ENCODE measurements around the gene PRPF6.

The PRPF6 gene

GRCh38 chr20:64001607-64002011 lies 20.7 kb downstream of the PRPF6 start:
- WGBS (ENCODE audit: insufficient coverage): 99% methylated on average over 9 of the region's 11 CpGs
- Histone ChIP-seq H3K9me3 (ENCODE audit: control extremely low read depth in 1 of 5, control insufficient read depth in 4 of 5, insufficient read depth in 2 of 5, low read depth in 1 of 5, low read length in 4 of 5) (no peaks in the 10 kb centered on the region), H3K4me3 (ENCODE audit: control insufficient read depth in 1 of 7, extremely low read depth in 1 of 7, insufficient read depth in 4 of 7, low read depth in 2 of 7, low read length in 6 of 7) (no peak overlapping the region), H3K36me3 (ENCODE audit: control insufficient read depth in 4 of 4, insufficient read depth in 4 of 4, low read length in 3 of 4) (peaks cover 5 to 76% (median 55%) of the 10 kb centered on the region in 4 experiments), H3K27me3 (replicated peaks in 2 of 5; ENCODE audit: control insufficient read depth in 4 of 5, insufficient read depth in 5 of 5, low read length in 4 of 5) (no peaks in the 10 kb centered on the region), H3K4me1 (ENCODE audit: control extremely low read depth in 1 of 4, control insufficient read depth in 4 of 4, insufficient read depth in 4 of 4, low read length in 3 of 4) (no peaks in the 10 kb centered on the region), H3K27ac (ENCODE audit: insufficient read depth in 1 of 2, low read depth in 1 of 2, low read length in 2 of 2, poor library complexity in 1 of 2, severe bottlenecking in 2 of 2) (no peak overlapping the region)
- no peak for DNase-seq
- CTCF ChIA-PET: no interaction called here
- POLR2A ChIA-PET: no interaction called here

GRCh38 chr20:64003960-64004725 lies 23.2 kb downstream of the PRPF6 start:
- WGBS (ENCODE audit: insufficient coverage): 91% methylated on average over 7 of the region's 7 CpGs
- H3K27ac ChIP-seq (ENCODE audit: insufficient read depth in 1 of 2, low read depth in 1 of 2, low read length in 2 of 2, poor library complexity in 1 of 2, severe bottlenecking in 2 of 2): no peak overlapping the region
- ChIA-PET POLR2A (no interaction called here), CTCF (interaction anchor here (1.1 to 1.5 kb wide), 2 partner anchors 9 to 22 kb away, joined by 3 to 4 read pairs; no protein-coding TSS in a partner anchor)
- peaks cover 0 to 10% (median 0%) of the 10 kb centered on the region in 5 experiments for H3K9me3 ChIP-seq (ENCODE audit: control extremely low read depth in 1 of 5, control insufficient read depth in 4 of 5, insufficient read depth in 2 of 5, low read depth in 1 of 5, low read length in 4 of 5)
- H3K36me3 ChIP-seq (ENCODE audit: control insufficient read depth in 4 of 4, insufficient read depth in 4 of 4, low read length in 3 of 4): peaks cover 13 to 82% (median 57%) of the 10 kb centered on the region in 4 experiments
- no peak overlapping the region for H3K4me3 ChIP-seq (ENCODE audit: control insufficient read depth in 1 of 7, extremely low read depth in 1 of 7, insufficient read depth in 4 of 7, low read depth in 2 of 7, low read length in 6 of 7)
- no peaks in the 10 kb centered on the region for H3K4me1 ChIP-seq (ENCODE audit: control extremely low read depth in 1 of 4, control insufficient read depth in 4 of 4, insufficient read depth in 4 of 4, low read length in 3 of 4)
- no peak for DNase-seq
- H3K27me3 ChIP-seq (replicated peaks in 2 of 5; ENCODE audit: control insufficient read depth in 4 of 5, insufficient read depth in 5 of 5, low read length in 4 of 5): no peaks in the 10 kb centered on the region

- DNase-seq: no peak
- Histone ChIP-seq H3K27me3 (replicated peaks in 2 of 5; ENCODE audit: control insufficient read depth in 4 of 5, insufficient read depth in 5 of 5, low read length in 4 of 5) (no peaks in the 10 kb centered on the region), H3K36me3 (ENCODE audit: control insufficient read depth in 4 of 4, insufficient read depth in 4 of 4, low read length in 3 of 4) (peaks cover 18 to 78% (median 54%) of the 10 kb centered on the region in 4 experiments), H3K9me3 (ENCODE audit: control extremely low read depth in 1 of 5, control insufficient read depth in 4 of 5, insufficient read depth in 2 of 5, low read depth in 1 of 5, low read length in 4 of 5) (peaks cover 0 to 10% (median 0%) of the 10 kb centered on the region in 5 experiments), H3K4me1 (ENCODE audit: control extremely low read depth in 1 of 4, control insufficient read depth in 4 of 4, insufficient read depth in 4 of 4, low read length in 3 of 4) (peaks cover 0 to 7% (median 7%) of the 10 kb centered on the region in 4 experiments), H3K27ac (ENCODE audit: insufficient read depth in 1 of 2, low read depth in 1 of 2, low read length in 2 of 2, poor library complexity in 1 of 2, severe bottlenecking in 2 of 2) (no peak overlapping the region), H3K4me3 (ENCODE audit: control insufficient read depth in 1 of 7, extremely low read depth in 1 of 7, insufficient read depth in 4 of 7, low read depth in 2 of 7, low read length in 6 of 7) (no peak overlapping the region)
- ChIA-PET CTCF (interaction anchor here (1.6 kb wide), 1 partner anchor 21 kb away, joined by 5 read pairs; no protein-coding TSS in a partner anchor), POLR2A (no interaction called here)
- 94% methylated on average over 6 of the region's 6 CpGs for WGBS (ENCODE audit: insufficient coverage)
Measured at GRCh38 chr20:64005394-64005793, 24.5 kb downstream of the PRPF6 start.

GRCh38 chr20:64006490-64006889 lies 25.6 kb downstream of the PRPF6 start:
- H3K36me3 ChIP-seq (ENCODE audit: control insufficient read depth in 4 of 4, insufficient read depth in 4 of 4, low read length in 3 of 4): peaks cover 23 to 79% (median 61%) of the 10 kb centered on the region in 4 experiments
- H3K9me3 ChIP-seq (ENCODE audit: control extremely low read depth in 1 of 5, control insufficient read depth in 4 of 5, insufficient read depth in 2 of 5, low read depth in 1 of 5, low read length in 4 of 5): peaks cover 0 to 13% (median 4%) of the 10 kb centered on the region in 5 experiments
- ChIA-PET POLR2A (no interaction called here), CTCF (interaction anchor here (0.8 to 1.6 kb wide), 3 partner anchors 22 to 32 kb away, joined by 3 to 5 read pairs (median 3); partner anchors contain the start of gene SAMD10)
- H3K4me3 ChIP-seq (ENCODE audit: control insufficient read depth in 1 of 7, extremely low read depth in 1 of 7, insufficient read depth in 4 of 7, low read depth in 2 of 7, low read length in 6 of 7): no peak overlapping the region
- H3K27me3 ChIP-seq (replicated peaks in 2 of 5; ENCODE audit: control insufficient read depth in 4 of 5, insufficient read depth in 5 of 5, low read length in 4 of 5): no peaks in the 10 kb centered on the region
- WGBS (ENCODE audit: insufficient coverage): 92% methylated on average over 8 of the region's 10 CpGs
- peaks cover 0 to 7% (median 7%) of the 10 kb centered on the region in 4 experiments for H3K4me1 ChIP-seq (ENCODE audit: control extremely low read depth in 1 of 4, control insufficient read depth in 4 of 4, insufficient read depth in 4 of 4, low read length in 3 of 4)
- DNase-seq: no peak
- H3K27ac ChIP-seq (ENCODE audit: insufficient read depth in 1 of 2, low read depth in 1 of 2, low read length in 2 of 2, poor library complexity in 1 of 2, severe bottlenecking in 2 of 2): no peak overlapping the region

GRCh38 chr20:64006902-64007301 lies 26.0 kb downstream of the PRPF6 start:
- 100% methylated on average over 3 of the region's 3 CpGs for WGBS (ENCODE audit: insufficient coverage)
- POLR2A ChIA-PET: no interaction called here
- no peak overlapping the region for H3K27ac ChIP-seq (ENCODE audit: insufficient read depth in 1 of 2, low read depth in 1 of 2, low read length in 2 of 2, poor library complexity in 1 of 2, severe bottlenecking in 2 of 2)
- H3K9me3 ChIP-seq (ENCODE audit: control extremely low read depth in 1 of 5, control insufficient read depth in 4 of 5, insufficient read depth in 2 of 5, low read depth in 1 of 5, low read length in 4 of 5): peaks cover 0 to 13% (median 4%) of the 10 kb centered on the region in 5 experiments
- H3K27me3 ChIP-seq (replicated peaks in 2 of 5; ENCODE audit: control insufficient read depth in 4 of 5, insufficient read depth in 5 of 5, low read length in 4 of 5): no peaks in the 10 kb centered on the region
- no peak for DNase-seq
- no peak overlapping the region for H3K4me3 ChIP-seq (ENCODE audit: control insufficient read depth in 1 of 7, extremely low read depth in 1 of 7, insufficient read depth in 4 of 7, low read depth in 2 of 7, low read length in 6 of 7)
- peaks cover 0 to 7% (median 7%) of the 10 kb centered on the region in 4 experiments for H3K4me1 ChIP-seq (ENCODE audit: control extremely low read depth in 1 of 4, control insufficient read depth in 4 of 4, insufficient read depth in 4 of 4, low read length in 3 of 4)
- CTCF ChIA-PET: interaction anchor here (0.8 to 1.6 kb wide), 3 partner anchors 22 to 31 kb away, joined by 3 to 5 read pairs (median 3); partner anchors contain the start of gene SAMD10
- peaks cover 24 to 78% (median 61%) of the 10 kb centered on the region in 4 experiments for H3K36me3 ChIP-seq (ENCODE audit: control insufficient read depth in 4 of 4, insufficient read depth in 4 of 4, low read length in 3 of 4)

- H3K4me3 ChIP-seq (ENCODE audit: control insufficient read depth in 1 of 7, extremely low read depth in 1 of 7, insufficient read depth in 4 of 7, low read depth in 2 of 7, low read length in 6 of 7): no peak overlapping the region
- no peaks in the 10 kb centered on the region for H3K27me3 ChIP-seq (replicated peaks in 2 of 5; ENCODE audit: control insufficient read depth in 4 of 5, insufficient read depth in 5 of 5, low read length in 4 of 5)
- DNase-seq: peak in 2 of 3 donors; percentile 25 to 39
- WGBS (ENCODE audit: insufficient coverage): 76% methylated on average over 11 of the region's 13 CpGs
- H3K36me3 ChIP-seq (ENCODE audit: control insufficient read depth in 4 of 4, insufficient read depth in 4 of 4, low read length in 3 of 4): peaks cover 23 to 77% (median 60%) of the 10 kb centered on the region in 4 experiments
- H3K4me1 ChIP-seq (ENCODE audit: control extremely low read depth in 1 of 4, control insufficient read depth in 4 of 4, insufficient read depth in 4 of 4, low read length in 3 of 4): peaks cover 0 to 7% (median 7%) of the 10 kb centered on the region in 4 experiments
- ChIA-PET CTCF (interaction anchor here (1.1 kb wide), 1 partner anchor 28 kb away, joined by 4 read pairs; no protein-coding TSS in a partner anchor), POLR2A (interaction anchor here (0.9 kb wide), 1 partner anchor 17 kb away, joined by 4 read pairs; no protein-coding TSS in a partner anchor)
- peaks cover 0 to 13% (median 4%) of the 10 kb centered on the region in 5 experiments for H3K9me3 ChIP-seq (ENCODE audit: control extremely low read depth in 1 of 5, control insufficient read depth in 4 of 5, insufficient read depth in 2 of 5, low read depth in 1 of 5, low read length in 4 of 5)
- H3K27ac ChIP-seq (ENCODE audit: insufficient read depth in 1 of 2, low read depth in 1 of 2, low read length in 2 of 2, poor library complexity in 1 of 2, severe bottlenecking in 2 of 2): no peak overlapping the region
Measured at GRCh38 chr20:64009811-64010387, 29.0 kb downstream of the PRPF6 start.

Measured in common myeloid progenitor, CD34-positive (primary cell).